Measurements from ENCODE around the gene SYNPO2. TPM values are rescaled to one million over a fixed set of nuclear protein-coding genes. Genes with fewer than 3 reads are reported as not detected.

Gene SYNPO2
- total and polyA plus RNA-seq, 2 of the 8 experiments (the other 6 are each of a cell fraction or from before 2014, with no cell fraction given): 0.50 to 4.2 TPM

DNA sequence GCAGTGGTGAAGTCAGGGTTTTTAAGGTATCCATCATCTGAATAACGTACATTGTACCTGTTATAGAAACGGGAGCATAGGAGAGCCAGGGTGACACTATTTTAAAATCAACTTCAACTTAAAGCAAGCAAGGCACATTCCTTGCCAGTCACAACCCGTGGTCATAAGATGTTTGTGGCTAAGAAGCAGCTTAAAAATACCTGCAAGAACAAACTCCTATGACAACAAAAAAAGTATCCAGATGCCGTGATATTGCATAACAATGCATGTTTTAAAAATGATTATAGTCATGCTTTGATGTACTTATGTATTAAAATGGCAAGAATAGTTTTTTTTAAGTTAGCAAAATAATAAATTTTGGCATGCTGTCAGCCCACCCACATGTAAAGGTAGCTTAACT, 16.5 kb upstream of the SYNPO2 start:
- no peaks in the 10 kb centered on the region for H3K79me2 ChIP-seq (ENCODE audit: control insufficient read depth in 1 of 2, insufficient read depth in 2 of 2, low read length in 2 of 2)
- no peak for TF ChIP-seq PHF8 (conservative IDR thresholded peaks at IDR 0.05; ENCODE audit: low read depth, low read length)
- no peak for TF ChIP-seq SUZ12 (IDR thresholded peaks at IDR 0.05; ENCODE audit: low read length)
- TF ChIP-seq SP1 (IDR thresholded peaks at IDR 0.05; ENCODE audit: low read depth, low read length): no peak
- no peak for TF ChIP-seq GABPA (IDR thresholded peaks at IDR 0.05; ENCODE audit: borderline replicate concordance, insufficient read depth, low read length)
- FAIRE-seq: no peak

More for the DNA sequence above, 16.5 kb upstream of the SYNPO2 start:
- Histone ChIP-seq H3K23me2 (ENCODE audit: low read depth, low read length) (no peaks in the 10 kb centered on the region), H3K18ac (ENCODE audit: extremely low read depth, low read length) (no peak overlapping the region), H3K4ac (replicated peaks; ENCODE audit: insufficient read length, low read depth, low read length) (no peak overlapping the region), H3K9ac (replicated peaks in 1 of 4; ENCODE audit: extremely low read depth in 1 of 4, low read depth in 3 of 4, low read length in 3 of 4) (no peak overlapping the region), H4K91ac (replicated peaks; ENCODE audit: insufficient read length, low read length) (no peak overlapping the region), H4K20me1 (replicated peaks in 1 of 2; ENCODE audit: control insufficient read depth in 1 of 2, insufficient read depth in 2 of 2, low read length in 2 of 2) (no peaks in the 10 kb centered on the region), H3K4me3 (ENCODE audit: extremely low read depth in 1 of 4, insufficient read depth in 2 of 4, low read depth in 3 of 4, low read length in 4 of 4) (no peak overlapping the region), H2BK20ac (ENCODE audit: low read length) (no peak overlapping the region), H2BK5ac (ENCODE audit: low read depth, low read length) (no peak overlapping the region), H2AFZ (ENCODE audit: low read length) (no peak overlapping the region), H4K5ac (ENCODE audit: insufficient read length, low read depth, low read length) (no peak overlapping the region), H2BK120ac (replicated peaks; ENCODE audit: low read depth, low read length) (no peak overlapping the region), H3K27ac (ENCODE audit: low read depth, low read length) (no peak overlapping the region), H2BK15ac (ENCODE audit: low read length) (no peak overlapping the region), H3K36me3 (ENCODE audit: control insufficient read depth in 2 of 4, insufficient read depth in 4 of 4, low read length in 3 of 4) (no peaks in the 10 kb centered on the region), H3K14ac (ENCODE audit: insufficient read length) (no peak overlapping the region), H3K4me1 (replicated peaks in 1 of 4; ENCODE audit: control insufficient read depth in 3 of 4, insufficient read depth in 4 of 4, low read length in 3 of 4) (peaks cover 2 to 7% (median 6%) of the 10 kb centered on the region in 4 experiments; a peak in 6 of 7 replicates), H3K9me3 (ENCODE audit: insufficient read depth in 2 of 2, low read depth in 1 of 2, low read length in 1 of 2) (no peaks in the 10 kb centered on the region), H3K27me3 (replicated peaks in 1 of 4; ENCODE audit: control insufficient read depth in 3 of 4, extremely low read depth in 1 of 4, insufficient read depth in 3 of 4, low read length in 3 of 4) (no peaks in the 10 kb centered on the region), H2AK5ac (ENCODE audit: low read depth, low read length) (no peak overlapping the region), H2BK12ac (ENCODE audit: low read depth, low read length) (no peak overlapping the region), H3K4me2 (ENCODE audit: insufficient read depth in 1 of 2, low read depth in 2 of 2, low read length in 2 of 2) (no peak overlapping the region), H3K56ac (replicated peaks; ENCODE audit: insufficient read length, low read depth, low read length) (no peak overlapping the region), H3K23ac (ENCODE audit: insufficient read length) (no peak overlapping the region), H4K8ac (ENCODE audit: extremely low read depth, insufficient read depth, low read length) (no peak overlapping the region), H3K79me1 (ENCODE audit: low read depth, low read length) (no peaks in the 10 kb centered on the region)
- CTCF ChIA-PET (ENCODE audit: partially characterized antibody): interaction anchor here (0.6 to 1.0 kb wide), 3 partner anchors 12 to 37 kb away, joined by 3 read pairs; no protein-coding TSS in a partner anchor
- no peak for DNase-seq (ENCODE audit: low read depth in 1 of 2, low spot score in 2 of 2)
- POLR2A ChIA-PET (ENCODE audit: partially characterized antibody): interaction anchor here (1.1 kb wide), 1 partner anchor 22 kb away, joined by 3 read pairs; no protein-coding TSS in a partner anchor
- WGBS, 2 experiments (ENCODE audit: extremely low coverage in 1 of 2, insufficient coverage in 1 of 2, insufficient read length in 1 of 2, insufficient replicate concordance in 2 of 2, low coverage in 1 of 2, low lambda C conversion rate in 2 of 2, missing lambda C conversion rate in 1 of 2): 91% methylated on average over 4 of the region's 4 CpGs; no CpG with 5 or more reads in 1 of the 2 experiments

Measured in H1 (cell line).